Middle frontal gyrus (tissue), 1 donor: ENCODE measurements around the gene IGSF9.
"Not testable (repeated sequence)": the region's sequence is repeated elsewhere in the genome, so short reads cannot be mapped to it uniquely, and the experiment has no call there.

Experiments used
- DNase-seq: peaks from one replicate; pipeline ENCODE4 v3.0.0-alpha.2; 2015; ENCODE audit warnings: low spot score; ENCODE audit errors: extremely low spot score

The IGSF9 gene

DNA sequence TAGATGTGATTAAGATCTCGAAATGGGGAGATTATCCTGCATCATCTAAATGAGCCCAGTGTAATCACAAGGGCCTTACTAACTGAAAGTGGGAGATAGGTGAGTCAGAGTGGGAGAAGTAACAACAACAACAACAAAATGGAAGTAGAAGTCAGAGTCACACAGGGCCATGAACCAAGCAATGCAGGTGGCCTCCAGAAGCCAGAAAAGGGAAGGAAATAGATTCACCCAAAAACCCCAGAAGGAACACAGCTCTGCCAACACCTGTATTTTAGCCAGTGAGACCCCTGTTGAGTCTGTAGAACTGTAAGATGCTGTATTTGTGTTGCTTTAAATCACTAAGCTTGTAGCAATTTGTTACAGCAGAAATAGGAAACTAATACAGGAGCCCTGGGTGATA lies 24.2 kb downstream of the IGSF9 start:
- no peak for DNase-seq

DNA sequence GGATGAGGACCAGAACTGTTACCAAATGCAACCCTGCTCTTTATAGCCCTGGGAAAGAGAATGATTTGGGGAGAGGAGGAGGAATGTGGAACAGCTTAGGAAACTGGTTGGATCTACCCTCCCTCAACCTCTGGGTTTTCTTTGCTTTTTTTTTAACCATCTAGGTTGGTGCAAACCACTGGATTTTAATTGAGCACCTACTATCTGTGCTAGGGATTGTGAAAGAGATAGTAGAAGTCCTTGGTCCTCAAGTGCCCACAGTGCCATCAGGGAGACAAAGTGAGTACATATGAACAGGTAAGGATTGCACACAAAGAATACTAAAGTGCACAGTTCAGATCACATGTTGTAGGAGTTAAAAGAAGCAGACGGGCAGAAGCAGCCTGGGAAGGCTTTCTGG lies 24.8 kb downstream of the IGSF9 start:
- no peak for DNase-seq

DNA sequence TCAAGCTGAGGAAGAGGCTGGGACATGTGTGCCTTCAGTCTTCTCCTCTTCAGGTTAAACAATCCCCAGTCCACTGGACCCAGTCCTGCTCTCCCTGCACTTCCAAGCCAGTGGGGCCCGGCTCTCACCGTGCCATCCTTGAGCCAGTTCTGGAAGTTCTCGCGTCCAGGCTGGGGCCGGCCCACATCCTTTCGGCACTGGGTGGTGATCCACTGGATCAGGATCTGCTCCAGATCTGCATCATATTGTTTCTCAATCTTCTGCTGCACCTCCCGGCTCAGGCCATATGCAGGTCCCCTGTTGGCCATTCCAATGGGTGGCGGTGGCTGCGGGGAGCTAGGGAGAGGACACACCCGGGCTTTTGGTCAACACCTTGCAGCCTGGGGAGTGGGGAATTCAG lies 25.2 kb downstream of the IGSF9 start:
- DNase-seq: no peak

DNA sequence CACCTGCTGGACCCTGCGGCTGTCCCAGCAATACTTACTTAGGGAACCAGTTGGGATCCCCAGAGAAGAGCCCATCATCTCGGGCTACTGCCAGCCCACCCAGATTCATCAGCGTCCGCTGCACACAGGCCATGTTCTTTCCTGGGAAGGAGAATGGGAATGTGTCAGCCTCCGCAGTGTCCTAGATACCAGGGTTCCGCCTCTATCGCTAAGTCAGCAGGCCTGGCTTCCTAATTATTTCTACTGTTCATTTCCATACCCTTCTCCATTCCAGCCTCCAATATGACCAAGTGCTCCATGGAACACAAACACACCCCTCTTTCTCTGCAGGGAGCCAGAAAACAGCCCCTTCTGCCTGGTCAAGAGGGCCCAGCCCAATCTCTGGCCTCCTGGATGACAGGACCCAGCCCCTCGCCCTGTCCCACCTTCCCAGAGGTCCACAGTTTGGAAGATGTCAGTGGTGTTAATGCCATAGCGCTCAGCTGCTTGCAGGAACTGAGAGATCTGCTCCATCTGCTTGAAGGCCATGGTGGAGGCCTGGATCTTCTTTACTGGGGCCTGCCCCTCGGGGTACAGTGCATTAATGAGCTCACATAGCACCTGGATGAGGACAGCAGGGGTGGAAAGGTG lies 26.1 kb downstream of the IGSF9 start:
- DNase-seq: no peak

DNA sequence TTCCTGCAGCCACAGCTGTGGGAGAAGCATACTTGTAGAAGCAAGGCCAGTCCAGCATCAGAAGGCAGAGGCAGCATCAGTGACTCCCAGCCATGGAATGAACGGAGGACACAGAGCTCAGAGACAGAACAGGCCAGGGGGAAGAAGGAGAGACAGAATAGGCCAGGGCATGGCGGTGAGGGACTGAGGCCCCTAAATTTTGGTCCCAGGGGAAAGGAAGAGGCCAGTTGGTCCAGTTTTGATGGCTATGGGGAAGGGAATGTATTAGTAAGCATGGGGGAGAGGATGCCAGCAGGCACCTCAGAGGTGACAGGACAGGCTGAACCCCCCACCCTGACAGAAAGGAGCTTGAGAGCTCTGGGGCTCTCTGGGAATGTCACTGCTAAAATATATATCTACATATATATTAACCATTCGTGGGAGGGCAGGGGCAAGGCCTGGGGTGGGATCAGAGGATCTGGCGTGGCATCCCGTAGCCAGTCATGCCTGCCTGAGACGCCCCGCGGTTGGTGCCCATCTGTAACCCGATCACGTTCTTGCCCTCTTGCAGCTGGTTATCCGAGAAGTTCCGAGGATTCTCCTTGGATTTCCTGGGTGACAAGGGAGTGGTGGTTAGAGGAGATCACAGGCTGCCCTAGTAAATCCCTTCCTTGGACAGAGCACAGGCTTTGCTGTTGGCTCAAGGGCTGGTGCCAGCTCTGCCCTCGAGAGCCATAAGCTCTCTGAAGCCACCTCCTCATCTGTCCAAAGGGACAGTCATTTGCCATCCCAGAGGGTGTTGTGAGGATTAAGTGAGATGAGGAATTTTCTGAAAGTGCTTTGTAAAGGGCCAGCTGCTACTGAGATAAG lies 26.8 kb downstream of the IGSF9 start:
- DNase-seq: no peak

DNA sequence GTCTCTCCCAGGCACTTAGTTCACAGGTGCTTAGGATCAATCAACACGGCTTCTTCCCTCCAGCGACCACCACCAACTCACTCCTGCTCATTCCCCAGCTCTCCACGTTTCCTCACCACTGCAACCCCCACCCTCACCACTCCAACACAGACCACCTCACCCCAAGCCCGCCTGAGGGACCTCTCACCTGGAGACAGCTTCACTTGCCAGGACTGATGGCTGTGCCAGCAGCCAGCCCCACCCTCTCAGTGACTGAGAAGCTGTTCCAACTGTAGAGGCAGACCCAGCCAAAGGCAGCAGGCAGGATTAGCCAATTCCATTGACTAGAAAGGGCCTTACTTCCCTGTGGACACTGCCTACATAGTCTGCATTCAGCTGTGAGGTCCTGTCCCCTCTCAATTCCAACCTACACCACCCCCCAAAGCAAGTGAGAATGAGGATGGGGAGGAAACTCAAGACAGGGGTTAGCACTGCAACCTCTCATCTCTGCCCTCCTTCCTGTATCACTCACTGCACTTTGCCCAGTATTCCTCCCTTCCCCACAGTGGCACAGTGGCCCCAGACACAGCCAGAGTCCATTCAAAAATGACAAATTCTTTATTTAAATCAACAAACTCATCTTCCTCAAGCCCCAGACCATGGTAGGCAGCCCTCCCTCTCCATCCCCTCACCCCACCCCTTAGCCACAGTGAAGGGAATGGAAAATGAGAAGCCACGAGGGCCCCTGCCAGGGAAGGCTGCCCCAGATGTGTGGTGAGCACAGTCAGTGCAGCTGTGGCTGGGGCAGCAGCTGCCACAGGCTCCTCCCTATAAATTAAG lies 27.7 kb downstream of the IGSF9 start:
- no peak for DNase-seq

DNA sequence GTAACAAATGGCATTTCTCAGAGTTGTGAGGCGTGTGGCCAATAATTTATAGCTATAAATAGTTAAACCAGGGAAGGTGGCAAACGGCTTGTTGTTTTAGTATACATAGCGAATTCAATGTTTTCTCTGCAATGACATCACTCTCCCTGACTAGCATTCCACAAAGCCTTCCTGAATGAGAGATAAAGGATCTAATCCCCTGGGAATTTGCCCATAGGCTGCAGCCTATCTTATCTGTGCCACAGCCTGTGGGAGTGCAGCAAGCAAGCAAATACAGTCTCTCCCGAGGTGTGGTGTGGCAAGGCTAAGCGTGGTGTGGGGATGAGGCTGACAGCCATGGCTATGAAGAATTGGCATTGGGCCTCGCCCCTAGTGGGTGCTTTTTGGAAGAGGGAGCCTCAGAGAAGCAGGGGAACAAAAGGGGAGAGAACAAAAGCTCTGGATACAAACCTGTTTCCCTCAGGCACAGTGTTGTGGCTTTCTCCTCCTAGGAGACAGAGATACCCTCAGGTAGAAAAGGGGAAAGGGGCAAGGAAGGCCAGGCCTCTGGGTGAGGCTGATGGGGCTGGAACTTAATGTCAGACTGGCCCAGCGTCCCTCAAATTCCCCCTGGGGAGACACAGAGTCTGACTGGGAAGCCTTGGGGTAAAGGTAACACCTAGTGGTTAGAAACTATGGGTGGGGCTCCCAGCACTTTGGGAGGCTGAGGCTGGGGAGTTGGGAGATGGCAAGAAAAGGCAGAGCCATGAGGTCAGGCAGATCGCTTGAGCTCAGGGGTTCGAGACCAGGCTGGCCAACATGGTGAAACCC lies 29.0 kb downstream of the IGSF9 start:
- peak; percentile 3 for DNase-seq

DNA sequence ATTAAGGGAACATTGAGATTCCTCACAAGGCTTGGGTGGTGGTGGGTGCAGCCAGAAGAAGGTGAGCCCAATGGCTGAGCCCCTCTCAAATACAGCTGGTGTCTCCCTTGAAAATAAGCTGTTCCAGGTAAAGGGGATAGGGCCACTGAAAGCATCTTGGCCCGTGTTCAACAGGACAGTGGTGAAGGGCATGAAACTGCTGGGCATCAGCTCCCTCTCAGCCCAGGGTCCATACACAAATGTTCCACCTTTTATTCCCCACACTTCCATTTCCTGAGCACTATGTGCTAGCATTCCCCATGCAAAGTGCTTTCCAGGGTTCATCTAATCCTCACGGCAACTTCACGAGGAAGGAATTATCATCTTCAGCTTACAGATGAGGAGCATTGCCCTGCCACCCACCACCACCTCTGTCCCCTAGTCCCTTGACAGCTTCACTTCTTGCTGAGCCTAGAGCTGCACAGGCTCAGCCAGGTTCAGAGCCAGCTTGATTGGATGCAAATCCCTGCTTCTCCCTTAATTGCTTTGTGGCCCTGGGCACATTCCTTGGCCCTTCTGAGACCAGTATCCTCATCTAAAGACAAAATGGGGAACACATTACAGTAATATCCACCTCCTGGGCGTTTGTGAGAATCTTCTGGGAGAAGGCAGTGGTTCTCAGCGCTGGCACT lies 29.7 kb downstream of the IGSF9 start:
- DNase-seq: no peak

DNA sequence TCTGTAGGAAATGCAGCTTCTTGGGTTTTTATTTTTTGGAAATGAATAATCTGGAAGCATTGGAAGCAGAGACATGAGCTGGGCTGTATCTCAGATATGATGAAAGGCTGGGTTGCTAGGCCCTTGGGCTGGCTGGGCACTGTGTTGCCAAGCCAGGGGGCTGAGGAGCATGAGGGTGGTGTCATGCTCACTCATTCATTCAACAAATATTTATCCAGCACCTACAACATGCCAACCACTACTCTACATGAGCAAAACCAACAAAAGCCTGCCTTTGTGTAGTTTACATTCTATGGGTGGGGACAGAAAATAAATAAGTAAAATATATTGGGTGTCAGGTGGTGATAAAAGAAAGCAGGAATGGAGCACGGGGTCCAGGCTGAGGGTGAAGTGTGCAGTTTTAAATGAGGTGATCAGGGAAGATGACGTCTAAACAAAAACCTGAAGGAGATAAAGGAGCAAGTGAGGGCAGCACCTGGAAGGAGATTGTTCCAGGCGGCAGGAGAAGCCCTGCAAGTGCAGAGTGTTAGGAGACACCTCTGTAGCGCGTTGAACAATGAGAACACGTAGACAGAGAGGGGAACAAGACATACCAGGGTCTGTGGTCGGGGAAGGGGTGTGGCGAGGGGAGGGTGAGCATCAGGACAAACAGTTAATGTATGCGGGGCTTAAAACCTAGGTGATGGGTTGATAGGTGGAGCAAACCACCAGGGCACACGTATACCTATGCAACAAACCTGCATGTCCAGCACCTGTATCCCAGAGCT lies 31.0 kb downstream of the IGSF9 start:
- DNase-seq: no peak

DNA sequence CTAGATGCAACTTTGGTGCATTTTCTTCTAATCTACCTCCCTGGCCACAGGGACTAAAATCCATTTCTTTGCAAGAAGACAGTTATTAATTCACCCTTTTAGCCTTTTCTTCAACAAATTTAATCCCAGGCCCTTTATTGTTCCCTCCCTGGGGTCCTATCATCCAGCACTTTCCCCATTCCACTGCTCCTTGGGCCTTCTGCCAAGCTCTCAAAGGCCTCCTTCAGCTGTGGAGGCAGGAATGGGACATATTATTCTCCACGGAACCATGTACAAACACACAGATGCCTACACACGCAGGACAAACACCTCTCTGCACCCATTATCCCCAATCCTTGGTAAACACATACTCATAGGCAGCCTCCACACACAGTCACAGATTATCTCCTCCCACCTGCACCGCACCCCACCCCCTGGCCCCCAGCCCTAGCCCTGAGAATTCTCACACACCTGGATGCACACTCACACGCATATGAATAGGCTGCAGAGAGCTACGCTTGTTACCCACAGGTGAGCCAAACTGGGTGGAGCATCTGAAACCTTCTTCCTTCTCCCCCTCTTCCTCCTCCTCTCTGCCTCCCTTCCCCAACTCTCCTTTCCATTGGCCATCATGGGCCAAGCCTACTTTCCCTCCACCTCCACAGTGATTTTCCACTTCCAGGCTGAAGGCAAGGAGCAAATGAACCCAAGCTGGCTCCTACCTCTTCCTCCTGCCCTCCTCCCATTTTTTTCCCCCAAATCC lies 31.8 kb downstream of the IGSF9 start:
- DNase-seq: no peak

DNA sequence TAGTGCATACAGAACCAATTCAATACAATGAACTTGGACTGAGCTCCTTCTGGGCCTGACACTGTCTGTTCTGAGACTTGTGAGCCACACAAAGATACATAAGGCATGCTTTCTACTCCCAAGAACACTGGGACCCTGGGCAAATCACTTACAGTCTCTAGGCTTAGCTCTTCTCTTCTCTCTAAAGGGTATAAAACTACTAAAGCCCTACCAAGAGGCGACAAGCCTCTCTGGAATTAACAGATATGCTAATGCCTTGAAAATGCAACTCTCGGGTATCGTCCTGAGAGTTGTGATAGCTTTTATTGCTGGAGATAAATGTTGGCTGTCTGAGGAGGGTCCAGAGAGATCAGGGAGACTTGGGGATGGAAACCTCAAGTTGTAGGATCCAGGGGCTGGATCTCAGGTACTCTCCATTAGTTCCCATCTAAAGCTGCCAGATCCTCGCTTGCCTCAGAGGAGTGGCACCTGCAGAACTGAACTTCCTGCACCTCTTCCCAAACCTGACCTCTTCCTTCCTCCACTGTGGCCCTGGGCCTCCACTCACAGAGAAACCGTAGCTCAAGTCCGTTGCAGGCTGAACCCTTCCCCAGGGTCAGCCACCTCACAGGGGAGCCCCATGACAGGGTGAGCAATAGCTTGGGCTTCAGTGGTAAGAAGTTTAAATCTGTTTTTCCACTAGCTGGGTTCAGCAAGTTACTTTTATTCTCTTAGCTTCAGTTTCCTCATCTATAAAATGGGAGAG lies 33.9 kb downstream of the IGSF9 start:
- no peak for DNase-seq

DNA sequence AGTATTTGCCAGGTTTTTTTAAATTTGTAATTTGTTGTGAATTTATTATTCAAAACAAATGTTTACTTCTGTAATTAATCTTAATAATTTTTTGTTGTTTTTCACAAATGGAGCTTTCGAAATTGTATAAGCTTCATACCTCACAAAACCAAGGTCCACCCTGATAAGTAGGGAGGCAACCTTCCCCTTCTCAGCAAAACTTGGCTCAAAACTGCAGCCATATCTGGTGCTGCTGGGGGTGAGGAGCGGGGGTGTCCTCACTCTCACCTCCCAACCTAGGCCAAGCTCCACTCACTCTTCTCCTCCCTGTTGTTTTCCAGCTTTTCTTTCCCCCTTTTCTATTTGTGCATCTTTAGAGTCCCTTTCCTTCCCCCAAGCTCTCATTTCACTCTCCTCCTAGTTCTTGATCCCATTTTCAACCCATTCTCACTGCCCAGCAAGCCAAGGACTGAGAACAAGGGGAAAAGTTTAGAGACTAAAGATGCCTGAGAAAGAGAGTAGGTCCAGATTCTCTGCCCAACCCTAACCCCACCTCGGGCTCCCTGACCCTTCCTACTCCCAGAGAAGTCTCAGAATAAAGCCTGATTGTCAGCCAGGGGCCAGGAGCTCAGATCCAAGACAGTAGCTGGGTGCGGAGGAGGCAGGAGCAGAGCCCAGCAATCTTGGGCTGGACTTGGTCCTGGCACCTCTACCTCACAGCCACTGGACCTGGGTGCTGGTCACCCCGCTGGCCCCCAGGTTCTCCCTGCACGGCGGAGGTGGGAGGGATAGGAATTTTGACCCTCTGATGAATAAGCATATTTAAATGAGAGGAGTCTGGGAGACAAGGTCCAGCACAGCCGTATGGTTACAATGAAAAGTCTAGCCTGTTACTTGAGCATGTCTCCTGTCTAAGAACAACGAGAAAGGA lies 37.1 kb downstream of the IGSF9 start:
- no peak for DNase-seq

DNA sequence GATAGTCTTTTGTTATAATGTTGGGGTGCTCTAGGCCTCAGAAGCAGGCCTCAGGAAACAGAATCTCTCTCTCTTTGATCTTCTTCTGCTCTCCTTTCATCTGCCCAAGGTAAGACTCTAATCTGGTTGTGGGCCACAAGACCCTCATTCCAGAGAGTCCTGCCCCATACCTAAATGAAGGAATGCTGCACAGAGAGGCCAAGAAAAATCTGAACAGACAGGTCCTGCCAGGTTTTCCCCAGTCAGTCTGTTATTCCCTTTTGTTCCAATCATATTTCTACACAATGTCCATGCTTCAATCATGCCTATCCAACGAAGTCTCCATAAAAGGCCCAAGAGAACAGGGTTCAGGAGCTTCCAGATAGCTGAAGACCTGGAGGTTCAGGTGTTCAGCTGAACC lies 38.5 kb downstream of the IGSF9 start:
- DNase-seq: no peak

DNA sequence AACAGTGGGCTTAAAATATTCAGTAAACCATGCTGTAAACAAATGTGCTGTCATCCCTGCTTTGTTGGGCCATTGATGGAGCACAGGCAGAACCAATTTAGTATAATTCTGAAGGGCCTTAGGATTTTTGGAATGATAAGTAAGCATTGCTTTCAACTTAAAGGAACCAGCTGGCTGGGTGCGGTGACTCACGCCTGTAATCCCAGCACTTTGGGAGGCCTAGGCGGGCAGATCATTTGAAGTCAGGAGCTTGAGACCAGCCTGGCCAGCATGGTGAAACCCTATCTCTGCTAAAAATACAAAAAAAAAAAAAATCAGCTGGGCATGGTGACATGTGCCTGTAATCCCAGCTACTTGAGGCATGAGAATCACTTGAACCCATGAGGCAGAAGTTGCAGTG lies 41.4 kb downstream of the IGSF9 start:
- not testable (repeated sequence) for DNase-seq

DNA sequence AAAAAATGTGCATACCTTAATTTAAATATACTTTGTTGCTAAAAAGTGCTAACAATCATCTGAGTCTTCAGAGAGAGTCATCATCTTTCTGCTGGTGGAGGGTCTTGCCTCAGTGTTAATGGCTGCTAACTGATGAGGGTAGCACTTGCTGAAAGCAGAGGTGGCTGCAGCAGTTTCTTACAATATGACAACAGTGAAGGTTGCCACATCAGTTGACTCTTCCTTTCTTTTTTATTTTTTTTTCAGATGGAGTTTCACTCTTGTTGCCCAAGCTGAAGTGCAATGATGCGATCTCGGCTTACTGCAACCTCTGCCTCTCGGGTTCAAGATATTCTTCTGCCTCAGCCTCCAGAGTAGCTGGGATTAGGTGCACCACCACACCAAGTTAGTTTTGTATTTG lies 42.9 kb downstream of the IGSF9 start:
- no peak for DNase-seq

DNA sequence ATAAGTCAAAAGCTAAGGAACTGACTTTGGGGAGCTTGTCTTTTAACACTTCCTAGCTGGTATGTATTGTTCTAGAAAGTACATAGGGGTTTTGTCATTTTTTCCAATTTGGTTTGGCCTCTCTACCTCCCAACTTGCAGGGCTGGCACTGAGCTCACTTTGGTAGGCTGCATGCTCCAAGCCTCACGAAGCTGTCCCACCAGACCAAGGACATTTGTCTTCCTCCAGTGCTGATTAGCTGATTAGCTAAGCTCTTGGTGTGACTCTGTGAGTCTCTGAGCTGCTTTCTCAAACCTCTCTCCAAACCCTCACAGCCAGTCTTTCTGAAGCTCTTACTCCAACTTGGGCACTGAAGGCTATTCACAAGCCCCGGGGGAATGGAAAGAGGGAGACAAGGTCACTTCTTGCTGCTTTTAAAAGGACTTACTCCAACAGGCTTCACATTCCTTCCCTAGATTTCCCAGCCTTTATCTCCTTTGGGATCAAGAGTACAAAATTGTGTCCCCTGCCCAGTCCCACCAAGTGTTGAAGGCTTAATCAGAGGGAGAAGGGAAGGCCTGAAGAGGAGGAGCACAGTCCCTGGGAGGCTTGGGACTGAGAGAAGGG lies 44.6 kb downstream of the IGSF9 start:
- DNase-seq: no peak

DNA sequence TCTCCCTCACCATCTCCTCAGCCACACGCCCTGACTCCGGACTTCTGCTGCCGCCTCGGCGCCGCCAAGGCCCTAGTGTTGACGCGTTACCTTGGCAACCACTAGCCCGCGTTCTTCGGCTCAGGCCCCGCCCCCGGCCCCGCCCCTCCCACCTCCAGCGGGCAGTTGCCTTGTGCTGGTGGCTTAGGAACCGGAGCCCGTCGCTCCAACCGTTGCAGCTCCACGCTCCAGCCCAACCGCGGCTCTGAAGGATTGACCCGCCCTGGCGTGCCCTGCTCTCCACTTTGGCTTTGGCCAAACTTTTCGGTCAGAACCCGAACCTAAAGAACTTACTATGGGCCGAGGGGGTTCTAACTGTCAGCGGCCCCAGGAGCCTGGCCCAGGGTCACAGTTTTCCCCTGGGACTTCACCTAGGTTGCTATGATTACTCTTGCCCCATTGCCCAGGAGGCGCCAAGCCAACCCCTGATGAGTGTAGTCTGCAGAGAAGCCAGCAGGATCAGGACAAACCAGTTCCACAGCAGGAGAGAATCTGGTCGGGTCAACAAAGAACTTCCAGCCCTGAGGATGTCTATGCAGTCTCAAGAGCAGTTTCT lies 45.2 kb downstream of the IGSF9 start, which contains the start of gene CFAP45:
CFAP45 (minus strand) TSS at position 80 of the 595 bp plus-strand sequence; CDS start at position 13, 67 bp downstream.
- no peak for DNase-seq
